HepG2 (cell line): Measurements from ENCODE around the gene HS3ST3B1. TPM values are rescaled to one million over a fixed set of nuclear protein-coding genes. Genes with fewer than 3 reads are reported as not detected.
A peak's percentile ranks its signal among the peaks of the same experiment; 100 is the strongest.

Experiments used
- CREB1 ChIP-seq, 2 experiments: fragments of 450-650 bp in 1 of 2; IDR thresholded peaks; 2 replicates each; pipeline ENCODE4 v1.6.1; 2016 to 2017; ENCODE audit warnings: control low read depth in 1 of 2, mild to moderate bottlenecking in 1 of 2, missing compliant biosample characterization in 1 of 2, missing genetic modification characterization in 1 of 2
- HMGA1 ChIP-seq: sonication (generic); formaldehyde crosslinking; conservative IDR thresholded peaks from 2 replicates; pipeline ENCODE4 v1.4.0; 2020; ENCODE audit warnings: missing genetic modification reagents
- KIAA2018 ChIP-seq: sonication (generic); formaldehyde crosslinking; IDR thresholded peaks from 2 replicates; pipeline ENCODE4 v1.5.0; 2020; ENCODE audit warnings: mild to moderate bottlenecking, missing genetic modification reagents, borderline replicate concordance
- MATR3 ChIP-seq: sonication (generic); formaldehyde crosslinking; IDR thresholded peaks from 2 replicates; pipeline ENCODE4 v1.4.0; 2020; ENCODE audit warnings: missing genetic modification reagents
- MED13 ChIP-seq: sonication (generic); formaldehyde crosslinking; IDR thresholded peaks from 2 replicates; pipeline ENCODE4 v1.5.0; 2020; ENCODE audit warnings: missing genetic modification reagents
- MLXIP ChIP-seq: sonication (generic); formaldehyde crosslinking; IDR thresholded peaks from 2 replicates; pipeline ENCODE4 v1.9.0; 2021; ENCODE audit warnings: missing genetic modification reagents, borderline replicate concordance
- PAX8 ChIP-seq: sonication (generic); formaldehyde crosslinking; IDR thresholded peaks from 2 replicates; pipeline ENCODE4 v1.8.0; 2022; ENCODE audit warnings: mild to moderate bottlenecking, missing genetic modification reagents, borderline replicate concordance
- SAFB2 ChIP-seq: sonication (generic); formaldehyde crosslinking; IDR thresholded peaks from 2 replicates; pipeline ENCODE4 v1.5.1; 2020; ENCODE audit warnings: missing genetic modification reagents, low read depth, mild to moderate bottlenecking, borderline replicate concordance
- SNRNP70 ChIP-seq: fragments of 200-400 bp; formaldehyde crosslinking; IDR thresholded peaks from 2 replicates; pipeline ENCODE4 v1.6.1; 2017; ENCODE audit warnings: mild to moderate bottlenecking, low read depth, low read length, moderate library complexity
- WIZ ChIP-seq: sonication (generic); formaldehyde crosslinking; IDR thresholded peaks from 2 replicates; pipeline ENCODE4 v1.5.1; 2020; ENCODE audit warnings: mild to moderate bottlenecking, missing genetic modification reagents
- ZNF260 ChIP-seq: sonication (generic); formaldehyde crosslinking; IDR thresholded peaks from 2 replicates; pipeline ENCODE4 v1.4.0; 2020; ENCODE audit warnings: missing genetic modification reagents, low read depth, mild to moderate bottlenecking, borderline replicate concordance
- ZNF557 ChIP-seq: sonication (generic); formaldehyde crosslinking; IDR thresholded peaks from 2 replicates; pipeline ENCODE4 v1.4.0; 2020; ENCODE audit warnings: missing genetic modification reagents
- polyA plus RNA-seq, 8 experiments: library from polyadenylated mRNA; depleted of rRNA in 3 of 8; stranded (reverse) in 7 of 8; unstranded in 1 of 8; fragments of >200 nt; fragmentation: Illumina TruSeq in 4 of 8; extraction: Trizol in 4 of 8; gene quantifications; 2 replicates each; pipeline versions ENCODE4 v1.2.1 to v1.2.3, GENCODE V29; 2011 to 2016; ENCODE audit warnings: low read depth in 4 of 8, missing spikeins in 1 of 8, mixed read lengths in 1 of 8; ENCODE audit not compliant: insufficient read depth in 1 of 8
- total RNA-seq, 5 experiments: library from RNA; depleted of rRNA; stranded (reverse); fragments of >200 nt; fragmentation: Illumina TruSeq; extraction: Trizol; gene quantifications; 2 replicates each; pipeline ENCODE4 v1.2.3, GENCODE V29; 2016; ENCODE audit warnings: low read depth in 1 of 5

Gene HS3ST3B1
- total and polyA plus RNA-seq, 2 of the 13 experiments (the other 11 are each of a cell fraction or from before 2014, with no cell fraction given): 15.7 to 39.5 TPM

GRCh38 chr17:14297161-14297851 lies 3.6 kb upstream of the HS3ST3B1 start (continued):
- TF ChIP-seq KIAA2018 (CRISPR knock-in tag): no peak
- no peak; the same call in 1 of the 2 replicates for TF ChIP-seq SAFB2 (CRISPR knock-in tag)
- 0 out of 2 replicates have a peak, but pooled peaks have one; percentile 44 for TF ChIP-seq ZNF260
- TF ChIP-seq SNRNP70: no peak
- TF ChIP-seq CREB1 (IDR thresholded peaks at IDR 0.05): no peak
- TF ChIP-seq CREB1 (CRISPR knock-in tag; IDR thresholded peaks at IDR 0.05): no peak
- no peak for TF ChIP-seq HMGA1 (CRISPR knock-in tag)
- no peak for TF ChIP-seq MLXIP (CRISPR knock-in tag)
- no peak for TF ChIP-seq MATR3 (CRISPR knock-in tag)
- no peak for TF ChIP-seq MED13 (CRISPR knock-in tag)
- TF ChIP-seq ZNF557 (CRISPR knock-in tag): no peak
- TF ChIP-seq PAX8 (CRISPR knock-in tag): no peak
- TF ChIP-seq WIZ (CRISPR knock-in tag): no peak
